ENCODE data around the gene TP53I13. TPM values are rescaled to one million over a fixed set of nuclear protein-coding genes. Genes with fewer than 3 reads are reported as not detected.

Gene TP53I13
- total RNA-seq, 1 donor = 41.8 TPM

DNA sequence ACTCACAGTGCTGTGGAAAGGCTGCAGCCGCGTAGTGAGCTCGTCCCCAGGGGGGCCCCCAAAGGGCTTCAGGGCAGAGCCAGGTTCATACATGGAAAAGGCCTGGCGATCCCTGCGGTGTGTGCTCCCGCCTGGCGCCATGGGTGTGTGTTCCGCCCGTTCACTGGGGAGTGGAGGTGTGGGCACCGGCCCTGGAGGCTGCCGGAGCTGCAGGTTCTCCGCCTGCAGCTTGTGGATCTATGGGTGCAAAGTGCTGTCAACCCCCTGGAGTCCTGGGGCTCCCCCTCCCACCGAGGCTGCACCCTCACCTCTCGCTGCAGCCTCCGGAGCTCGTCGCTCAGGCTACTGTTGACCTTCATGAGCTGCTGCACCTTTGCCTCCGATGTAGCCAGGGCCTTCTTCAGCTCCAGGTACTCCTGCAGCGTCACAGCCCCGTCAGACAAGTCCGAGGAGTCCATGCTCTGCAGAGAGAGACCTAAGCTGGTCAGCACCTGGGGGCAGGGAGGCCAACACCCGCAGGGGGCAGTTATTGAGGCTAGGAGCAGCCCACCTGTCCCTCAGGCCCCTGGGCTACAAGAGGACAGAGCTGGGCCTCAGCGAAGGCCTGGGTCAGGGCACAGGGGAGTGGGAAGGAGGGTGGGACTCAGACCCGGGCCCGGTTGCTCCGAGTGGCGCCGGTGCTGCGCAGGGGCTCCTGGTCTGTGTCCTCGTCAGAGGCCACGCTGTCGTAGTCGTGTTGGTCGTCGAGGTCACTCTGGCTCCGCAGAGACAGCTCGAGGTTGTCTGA is 7.9 kb downstream of the TP53I13 start:
- TF ChIP-seq, protein P1, sequence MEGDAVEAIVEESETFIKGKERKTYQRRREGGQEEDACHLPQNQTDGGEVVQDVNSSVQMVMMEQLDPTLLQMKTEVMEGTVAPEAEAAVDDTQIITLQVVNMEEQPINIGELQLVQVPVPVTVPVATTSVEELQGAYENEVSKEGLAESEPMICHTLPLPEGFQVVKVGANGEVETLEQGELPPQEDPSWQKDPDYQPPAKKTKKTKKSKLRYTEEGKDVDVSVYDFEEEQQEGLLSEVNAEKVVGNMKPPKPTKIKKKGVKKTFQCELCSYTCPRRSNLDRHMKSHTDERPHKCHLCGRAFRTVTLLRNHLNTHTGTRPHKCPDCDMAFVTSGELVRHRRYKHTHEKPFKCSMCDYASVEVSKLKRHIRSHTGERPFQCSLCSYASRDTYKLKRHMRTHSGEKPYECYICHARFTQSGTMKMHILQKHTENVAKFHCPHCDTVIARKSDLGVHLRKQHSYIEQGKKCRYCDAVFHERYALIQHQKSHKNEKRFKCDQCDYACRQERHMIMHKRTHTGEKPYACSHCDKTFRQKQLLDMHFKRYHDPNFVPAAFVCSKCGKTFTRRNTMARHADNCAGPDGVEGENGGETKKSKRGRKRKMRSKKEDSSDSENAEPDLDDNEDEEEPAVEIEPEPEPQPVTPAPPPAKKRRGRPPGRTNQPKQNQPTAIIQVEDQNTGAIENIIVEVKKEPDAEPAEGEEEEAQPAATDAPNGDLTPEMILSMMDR (IDR thresholded peaks at IDR 0.05; ENCODE audit: insufficient read depth, low read length) = no peak
- H3K4me3 ChIP-seq (ENCODE audit: low read depth, low read length) = no peak overlapping the region
- no peak for DNase-seq (ENCODE audit: low read depth)

DNA sequence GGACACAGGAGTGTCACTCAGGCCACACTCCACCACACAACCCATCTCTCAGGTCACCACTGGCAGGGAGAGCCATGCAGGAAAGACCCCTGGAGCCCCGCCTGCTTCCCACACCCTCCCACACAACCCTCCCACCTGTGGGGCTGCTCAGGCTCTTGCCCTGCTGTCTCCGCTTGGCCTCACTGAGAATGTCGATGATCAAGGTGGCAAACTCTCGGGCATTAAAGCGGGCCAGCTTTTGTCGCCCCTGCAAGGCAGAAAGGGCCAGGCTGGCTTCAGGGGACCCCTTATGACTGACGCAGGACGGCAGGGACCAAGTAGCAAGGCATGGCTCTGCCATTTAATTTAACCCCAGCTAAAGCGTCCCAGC is 8.5 kb downstream of the TP53I13 start:
- H3K4me3 ChIP-seq (ENCODE audit: low read depth, low read length) = no peak overlapping the region
- TF ChIP-seq, protein P1 (IDR thresholded peaks at IDR 0.05; ENCODE audit: insufficient read depth, low read length) = no peak
- DNase-seq (ENCODE audit: low read depth) = no peak

- TF ChIP-seq, protein P1 (IDR thresholded peaks at IDR 0.05; ENCODE audit: insufficient read depth, low read length) = no peak
- H3K4me3 ChIP-seq (ENCODE audit: low read depth, low read length) = no peak overlapping the region
- peak; percentile 65 for DNase-seq (ENCODE audit: low read depth)
These were observed 9.1 kb downstream of the TP53I13 start for GRCh38 chr17:29577385-29578211.

- TF ChIP-seq, protein P1 (IDR thresholded peaks at IDR 0.05; ENCODE audit: insufficient read depth, low read length) = no peak
- H3K4me3 ChIP-seq (ENCODE audit: low read depth, low read length) = no peak overlapping the region
- DNase-seq (ENCODE audit: low read depth) = no peak
These were observed 10.4 kb downstream of the TP53I13 start for GRCh38 chr17:29578626-29579485.

- DNase-seq (ENCODE audit: low read depth) = peak; percentile 76
- H3K4me3 ChIP-seq (ENCODE audit: low read depth, low read length) = no peak overlapping the region
- TF ChIP-seq, protein P1 (IDR thresholded peaks at IDR 0.05; ENCODE audit: insufficient read depth, low read length) = peak; percentile 84
These were observed 11.6 kb downstream of the TP53I13 start for GRCh38 chr17:29579866-29580771.

Measured in fibroblast of the aortic adventitia (primary cell).